Neural progenitor cell (in vitro differentiated cells): ENCODE measurements around the gene CAPN12. TPM values are rescaled to one million over a fixed set of nuclear protein-coding genes. Genes with fewer than 3 reads are reported as not detected.

ENCODE experiments used
- DNase-seq: peaks from one replicate; pipeline ENCODE4 v3.0.0-alpha.2; 2016; ENCODE audit warnings: low spot score
- H2AFZ ChIP-seq: fragments of 200-600 bp; sonication (generic); replicated peaks from 2 replicates; pipeline ENCODE4 v1.6.1; 2016; ENCODE audit warnings: antibody characterized with exemption
- H3F3A ChIP-seq: fragments of 200-600 bp; sonication (generic); 2 replicates; pipeline ENCODE4 v1.6.1; 2016; ENCODE audit warnings: antibody characterized with exemption, low read depth
- H3K27ac ChIP-seq: fragments of 200-600 bp; sonication (generic); 2 replicates; pipeline ENCODE4 v1.5.1; 2016; ENCODE audit warnings: mild to moderate bottlenecking
- H3K27me3 ChIP-seq: fragments of 200-600 bp; sonication (generic); 2 replicates; pipeline ENCODE4 v1.6.1; 2016; ENCODE audit warnings: mild to moderate bottlenecking, moderate library complexity
- H3K36me3 ChIP-seq: fragments of 200-600 bp; sonication (generic); 2 replicates; pipeline ENCODE4 v1.5.1; 2016
- H3K4me1 ChIP-seq: fragments of 200-600 bp; sonication (generic); 2 replicates; pipeline ENCODE4 v1.6.1; 2016; ENCODE audit warnings: mixed run types
- H3K4me2 ChIP-seq: fragments of 200-600 bp; sonication (generic); 2 replicates; pipeline ENCODE4 v1.6.1; 2016
- H3K4me3 ChIP-seq: fragments of 200-600 bp; sonication (generic); 2 replicates; pipeline ENCODE4 v1.5.1; 2016
- H3K79me2 ChIP-seq: fragments of 200-600 bp; sonication (generic); 2 replicates; pipeline ENCODE4 v1.6.1; 2016; ENCODE audit warnings: low read depth
- H3K9ac ChIP-seq: fragments of 200-600 bp; sonication (generic); 2 replicates; pipeline ENCODE4 v1.6.1; 2016
- H3K9me3 ChIP-seq: fragments of 200-600 bp; sonication (generic); 2 replicates; pipeline ENCODE4 v1.5.1; 2016; ENCODE audit warnings: low read depth
- H4K20me1 ChIP-seq: fragments of 200-600 bp; sonication (generic); 2 replicates; pipeline ENCODE4 v1.6.1; 2016; ENCODE audit warnings: low read depth
- H3K27ac Mint-ChIP-seq: 3 replicates; pipeline ENCODE4 v1.8.0; 2021; ENCODE audit warnings: mixed read lengths
- H3K27me3 Mint-ChIP-seq: 2 replicates; pipeline ENCODE4 v1.8.0; 2022; ENCODE audit warnings: low read depth, mild to moderate bottlenecking, inconsistent platforms, moderate library complexity, mixed read lengths; ENCODE audit not compliant: insufficient read depth
- H3K36me3 Mint-ChIP-seq: 3 replicates; pipeline ENCODE4 v1.8.0; 2021; ENCODE audit warnings: mixed read lengths
- H3K4me1 Mint-ChIP-seq: 3 replicates; pipeline ENCODE4 v1.8.0; 2021; ENCODE audit warnings: mixed read lengths
- H3K4me3 Mint-ChIP-seq: 3 replicates; pipeline ENCODE4 v1.8.0; 2021; ENCODE audit warnings: mild to moderate bottlenecking, moderate library complexity, mixed read lengths
- H3K9me3 Mint-ChIP-seq: 3 replicates; pipeline ENCODE4 v1.8.0; 2020; ENCODE audit warnings: mixed read lengths
- CTCF ChIP-seq: fragments of 200-600 bp; sonication (generic); IDR thresholded peaks from 2 replicates; pipeline ENCODE4 v1.5.1; 2017; ENCODE audit warnings: antibody characterized with exemption, mild to moderate bottlenecking
- EZH2 ChIP-seq: fragments of 200-600 bp; sonication (generic); IDR thresholded peaks from 2 replicates; pipeline ENCODE4 v1.6.1; 2017; ENCODE audit warnings: antibody characterized with exemption, mild to moderate bottlenecking, moderate library complexity
- EZH2phosphoT487 ChIP-seq: fragments of 200-600 bp; sonication (generic); IDR thresholded peaks from 2 replicates; pipeline ENCODE4 v1.6.1; 2017; ENCODE audit warnings: antibody characterized with exemption
- total RNA-seq: library from RNA; depleted of rRNA; stranded (reverse); fragments of >200 nt; gene quantifications from 2 replicates; pipeline ENCODE4 v1.2.3, GENCODE V29; 2015; ENCODE audit warnings: low replicate concordance

The CAPN12 gene
- total RNA-seq, 1 donor from 2014 or later: 1.0 TPM

- Histone ChIP-seq H3K79me2 (no peaks in the 10 kb centered on the region), H3K9ac (no peak overlapping the region), H3K4me2 (no peak overlapping the region), H3F3A (no peaks in the 10 kb centered on the region), H3K9me3 (no peaks in the 10 kb centered on the region), H4K20me1 (no peaks in the 10 kb centered on the region), H3K27ac (no peak overlapping the region), H2AFZ (no peak overlapping the region), H3K4me3 (no peak overlapping the region), H3K27me3 (no peaks in the 10 kb centered on the region), H3K36me3 (no peaks in the 10 kb centered on the region), H3K4me1 (no peaks in the 10 kb centered on the region)
- TF ChIP-seq EZH2: no peak
- TF ChIP-seq EZH2phosphoT487: no peak
- TF ChIP-seq CTCF: no peak
- Mint-ChIP-seq H3K9me3 (no peaks in the 10 kb centered on the region), H3K4me3 (no peak overlapping the region), H3K36me3 (peaks cover 7% of the 10 kb centered on the region), H3K27ac (no peak overlapping the region), H3K27me3 (peaks cover 3% of the 10 kb centered on the region), H3K4me1 (peaks cover 3% of the 10 kb centered on the region)
- no peak for DNase-seq
Observed at GRCh38 chr19:38723990-38724854, 20.1 kb downstream of the CAPN12 start.

GRCh38 chr19:38723606-38723965 is 20.7 kb downstream of the CAPN12 start:
- no peak overlapping the region for H3K27ac ChIP-seq
- H3K27me3 ChIP-seq: no peaks in the 10 kb centered on the region
- Mint-ChIP-seq H3K4me3 (no peak overlapping the region), H3K9me3 (no peaks in the 10 kb centered on the region), H3K27me3 (peaks cover 3% of the 10 kb centered on the region), H3K4me1 (peaks cover 3% of the 10 kb centered on the region), H3K27ac (no peak overlapping the region), H3K36me3 (peaks cover 7% of the 10 kb centered on the region)
- no peak for DNase-seq
- no peak overlapping the region for H3K4me2 ChIP-seq
- no peaks in the 10 kb centered on the region for H3K9me3 ChIP-seq
- TF ChIP-seq CTCF: no peak
- no peak for TF ChIP-seq EZH2
- no peak for TF ChIP-seq EZH2phosphoT487
- H4K20me1 ChIP-seq: no peaks in the 10 kb centered on the region
- H3K36me3 ChIP-seq: no peaks in the 10 kb centered on the region
- H3K9ac ChIP-seq: no peak overlapping the region
- H3K4me1 ChIP-seq: no peaks in the 10 kb centered on the region
- no peak overlapping the region for H3K4me3 ChIP-seq
- H3F3A ChIP-seq: no peaks in the 10 kb centered on the region
- H3K79me2 ChIP-seq: no peaks in the 10 kb centered on the region
- H2AFZ ChIP-seq: no peak overlapping the region

- Histone ChIP-seq H3F3A (no peaks in the 10 kb centered on the region), H3K27ac (no peak overlapping the region), H3K27me3 (no peaks in the 10 kb centered on the region), H3K79me2 (no peaks in the 10 kb centered on the region), H3K9me3 (no peaks in the 10 kb centered on the region), H3K36me3 (no peaks in the 10 kb centered on the region), H3K4me2 (no peak overlapping the region), H3K4me3 (no peak overlapping the region), H3K4me1 (no peaks in the 10 kb centered on the region), H2AFZ (no peak overlapping the region), H3K9ac (no peak overlapping the region), H4K20me1 (no peaks in the 10 kb centered on the region)
- H3K27ac Mint-ChIP-seq: no peak overlapping the region
- peaks cover 3% of the 10 kb centered on the region for H3K27me3 Mint-ChIP-seq
- H3K36me3 Mint-ChIP-seq: peaks cover 7% of the 10 kb centered on the region
- DNase-seq: no peak
- H3K4me1 Mint-ChIP-seq: peaks cover 3% of the 10 kb centered on the region
- no peak overlapping the region for H3K4me3 Mint-ChIP-seq
- TF ChIP-seq EZH2phosphoT487 (no peak), EZH2 (no peak), CTCF (no peak)
- no peaks in the 10 kb centered on the region for H3K9me3 Mint-ChIP-seq
Observed at GRCh38 chr19:38722947-38723605, 21.2 kb downstream of the CAPN12 start.
